GM23338 (cell line): ENCODE measurements around the gene POC1B. TPM values are rescaled to one million over a fixed set of nuclear protein-coding genes. Genes with fewer than 3 reads are reported as not detected.
A peak's percentile ranks its signal among the peaks of the same experiment; 100 is the strongest.

Experiments used
- ATAC-seq: fragments of 200-7000 bp; cut with Tn5 transposase; 3 replicates; pipeline ENCODE4 v1.9.1; 2020
- DNase-seq: peaks from one replicate; pipeline ENCODE4 v3.0.0-alpha.2; 2015; ENCODE audit warnings: low spot score
- H2AFZ ChIP-seq: fragments of 200-600 bp; sonication (generic); 2 replicates; pipeline ENCODE4 v1.8.0; 2016; ENCODE audit warnings: antibody characterized with exemption, mild to moderate bottlenecking, moderate library complexity
- H3F3A ChIP-seq: fragments of 200-600 bp; sonication (generic); replicated peaks from 2 replicates; pipeline ENCODE4 v1.8.0; 2017; ENCODE audit warnings: antibody characterized with exemption, mixed run types, low read depth
- H3K27ac ChIP-seq: fragments of 200-600 bp; sonication (generic); 2 replicates; pipeline ENCODE4 v1.6.1; 2016; ENCODE audit warnings: low read depth
- H3K27me3 ChIP-seq: fragments of 200-600 bp; sonication (generic); 2 replicates; pipeline ENCODE4 v1.8.0; 2016; ENCODE audit warnings: mild to moderate bottlenecking, mixed run types, moderate library complexity; ENCODE audit not compliant: insufficient read depth
- H3K36me3 ChIP-seq: fragments of 200-600 bp; sonication (generic); 2 replicates; pipeline ENCODE4 v1.8.0; 2016; ENCODE audit warnings: mild to moderate bottlenecking; ENCODE audit not compliant: insufficient read depth
- H3K4me1 ChIP-seq: fragments of 200-600 bp; sonication (generic); 2 replicates; pipeline ENCODE4 v1.8.0; 2016; ENCODE audit warnings: mild to moderate bottlenecking, moderate library complexity; ENCODE audit not compliant: insufficient read depth
- H3K4me2 ChIP-seq: fragments of 200-600 bp; sonication (generic); 2 replicates; pipeline ENCODE4 v1.7.1; 2017; ENCODE audit warnings: mixed run types
- H3K4me3 ChIP-seq: fragments of 200-600 bp; sonication (generic); 2 replicates; pipeline ENCODE4 v1.6.1; 2016; ENCODE audit warnings: mixed run types
- H3K79me2 ChIP-seq: fragments of 200-600 bp; sonication (generic); replicated peaks from 2 replicates; pipeline ENCODE4 v1.8.0; 2017; ENCODE audit warnings: mild to moderate bottlenecking; ENCODE audit not compliant: insufficient read depth
- H3K9me2 ChIP-seq: fragments of 200-600 bp; sonication (generic); 2 replicates; pipeline ENCODE4 v1.8.0; 2017; ENCODE audit not compliant: insufficient read depth
- H4K20me1 ChIP-seq: fragments of 200-600 bp; sonication (generic); replicated peaks from 2 replicates; pipeline ENCODE4 v1.8.0; 2017; ENCODE audit warnings: mild to moderate bottlenecking; ENCODE audit not compliant: insufficient read depth
- H3K27ac Mint-ChIP-seq: 2 replicates; pipeline ENCODE4 v1.8.0; 2020; ENCODE audit warnings: inconsistent platforms, mild to moderate bottlenecking, moderate library complexity, mixed read lengths
- H3K27me3 Mint-ChIP-seq: 3 replicates; pipeline ENCODE4 v1.8.0; 2022; ENCODE audit warnings: low read depth, mild to moderate bottlenecking, moderate library complexity, mixed read lengths, inconsistent platforms; ENCODE audit not compliant: insufficient read depth, poor library complexity
- H3K36me3 Mint-ChIP-seq: 3 replicates; pipeline ENCODE4 v1.8.0; 2021; ENCODE audit warnings: low read depth, mild to moderate bottlenecking, inconsistent platforms, moderate library complexity, mixed read lengths
- H3K4me1 Mint-ChIP-seq: 3 replicates; pipeline ENCODE4 v1.8.0; 2020; ENCODE audit warnings: mild to moderate bottlenecking, inconsistent platforms, mixed read lengths
- H3K4me3 Mint-ChIP-seq: 3 replicates; pipeline ENCODE4 v1.8.0; 2021; ENCODE audit warnings: moderate library complexity, mild to moderate bottlenecking, inconsistent platforms, mixed read lengths
- H3K9me3 Mint-ChIP-seq: 3 replicates; pipeline ENCODE4 v1.8.0; 2020; ENCODE audit warnings: moderate library complexity, mild to moderate bottlenecking, inconsistent platforms, mixed read lengths
- CREB1 ChIP-seq: fragments of 250-450 bp; sonication (Bioruptor Pico); IDR thresholded peaks from 2 replicates; pipeline ENCODE4 v1.5.0; 2020; ENCODE audit warnings: low read depth, mild to moderate bottlenecking, moderate library complexity
- CTCF ChIP-seq, 2 experiments: fragments of 200-600 bp in 1 of 2; sonication (generic) in 1 of 2; conservative IDR thresholded peaks; 2 replicates each; pipeline versions ENCODE4 v1.5.1 to v1.6.1; 2016 to 2017; ENCODE audit warnings: antibody characterized with exemption in 2 of 2, low read depth in 2 of 2, mild to moderate bottlenecking in 2 of 2, moderate library complexity in 1 of 2
- EZH2 ChIP-seq: fragments of 200-600 bp; sonication (generic); IDR thresholded peaks from one replicate; pipeline ENCODE4 v1.8.0; 2017; ENCODE audit warnings: antibody characterized with exemption, mild to moderate bottlenecking, low read depth; ENCODE audit not compliant: unreplicated experiment
- NANOG ChIP-seq: IDR thresholded peaks from 2 replicates; pipeline ENCODE4 v1.6.1; 2016; ENCODE audit warnings: antibody characterized with exemption, borderline replicate concordance
- POLR2AphosphoS5 ChIP-seq: IDR thresholded peaks from 2 replicates; pipeline ENCODE4 v1.6.1; 2016; ENCODE audit warnings: antibody characterized with exemption, low read depth
- REST ChIP-seq: IDR thresholded peaks from one replicate; pipeline ENCODE4 v1.6.1; 2018; ENCODE audit warnings: antibody characterized with exemption; ENCODE audit not compliant: unreplicated experiment
- ZNF114 ChIP-seq: fragments of 250-450 bp; sonication (Bioruptor Pico); IDR thresholded peaks from 2 replicates; pipeline ENCODE4 v1.5.0; 2020; ENCODE audit warnings: mild to moderate bottlenecking, moderate library complexity
- ZNF462 ChIP-seq: fragments of 250-450 bp; sonication (Bioruptor Pico); IDR thresholded peaks from 2 replicates; pipeline ENCODE4 v1.5.0; 2020; ENCODE audit warnings: mild to moderate bottlenecking, moderate library complexity
- polyA plus RNA-seq: library from polyadenylated mRNA; unstranded; fragments of >200 nt; fragmentation: Nextera tagmentation; extraction: Ambion mirVana; gene quantifications from 2 replicates; pipeline ENCODE4 v1.2.1, GENCODE V29; 2016
- total RNA-seq: library from RNA; depleted of rRNA; stranded (reverse); fragments of >200 nt; shearing (Covaris generic); gene quantifications from 2 replicates; pipeline ENCODE4 v1.2.3, GENCODE V29; 2014

The POC1B gene
- total and polyA plus RNA-seq, 2 experiments from 2014 or later: 11.8 to 17.5 TPM

- TF ChIP-seq ZNF462 (CRISPR knock-in tag): no peak
- no peak for TF ChIP-seq POLR2AphosphoS5
- no peak for TF ChIP-seq NANOG
These were observed 53.3 kb downstream of the POC1B start (continued) for GRCh38 chr12:89472508-89472907.

GRCh38 chr12:89470741-89471509 is 54.9 kb downstream of the POC1B start:
- Histone ChIP-seq H3K4me1 (no peaks in the 10 kb centered on the region), H3F3A (no peaks in the 10 kb centered on the region), H2AFZ (no peak overlapping the region), H3K9me2 (no peaks in the 10 kb centered on the region), H3K79me2 (no peaks in the 10 kb centered on the region), H3K4me3 (no peak overlapping the region), H3K27me3 (no peaks in the 10 kb centered on the region), H3K27ac (no peak overlapping the region), H3K36me3 (no peaks in the 10 kb centered on the region), H3K4me2 (no peak overlapping the region), H4K20me1 (no peaks in the 10 kb centered on the region)
- peaks cover 2% of the 10 kb centered on the region for H3K27me3 Mint-ChIP-seq
- peak; percentile 73 for DNase-seq
- peak; percentile 78 for ATAC-seq
- H3K27ac Mint-ChIP-seq: no peak overlapping the region
- H3K36me3 Mint-ChIP-seq: no peaks in the 10 kb centered on the region
- H3K4me1 Mint-ChIP-seq: peaks cover 3% of the 10 kb centered on the region; the same call in 2 of the 3 replicates
- TF ChIP-seq CREB1 (CRISPR knock-in tag) (no peak), ZNF114 (no peak), REST (no peak), POLR2AphosphoS5 (no peak), EZH2 (no peak), CTCF (conservative IDR thresholded peaks at IDR 0.05; ENCODE audit: low read depth in 2 of 2) (peak; percentile 78 to 81)
- no peak overlapping the region for H3K4me3 Mint-ChIP-seq
- no peaks in the 10 kb centered on the region for H3K9me3 Mint-ChIP-seq
